HG03571 (cell line): ENCODE measurements around the gene LAMA2.

ENCODE experiments used
- ATAC-seq: cut with Tn5 transposase; IDR thresholded peaks from one replicate; pipeline ENCODE4 v1.9.1; 2021; ENCODE audit not compliant: unreplicated experiment

Gene LAMA2

DNA sequence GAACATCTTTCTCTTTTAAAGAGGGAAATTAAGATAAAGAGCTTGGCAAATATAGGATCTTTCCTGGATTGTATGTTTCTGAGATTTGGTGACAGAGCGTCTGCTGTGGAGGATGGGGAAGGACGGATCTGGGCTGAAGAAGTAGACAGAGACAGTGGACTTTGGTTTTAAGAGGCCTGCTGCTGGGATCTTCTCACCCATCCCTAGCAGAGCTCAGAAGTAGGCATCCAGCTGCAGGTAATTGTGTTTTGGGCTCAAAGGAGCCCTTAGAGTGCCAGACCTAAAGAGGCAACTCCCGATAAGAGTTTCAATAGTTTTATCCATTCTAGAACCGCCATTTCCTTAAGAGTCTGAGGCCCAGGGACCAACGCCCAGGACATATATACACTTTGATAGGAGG, 20.8 kb downstream of the LAMA2 start:
- no peak for ATAC-seq

DNA sequence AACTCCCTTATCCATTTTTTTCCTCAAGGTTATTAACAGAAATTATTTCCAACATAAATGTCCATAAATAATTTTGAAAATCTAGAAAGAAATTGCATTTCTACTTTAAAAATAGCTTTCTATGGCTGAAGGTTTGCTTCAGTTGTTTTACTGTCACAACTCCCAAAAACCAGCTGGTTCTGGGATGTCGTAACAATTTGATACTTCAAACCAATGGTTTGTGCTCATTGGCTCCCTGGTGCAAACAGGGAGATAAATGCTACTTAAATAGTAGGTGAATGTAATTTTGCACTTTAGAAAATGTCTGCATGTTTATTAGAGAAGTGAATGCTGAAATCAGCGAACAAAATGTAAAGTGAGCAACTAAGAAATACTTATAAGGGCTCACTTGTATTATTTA, 31.1 kb downstream of the LAMA2 start:
- no peak for ATAC-seq

DNA sequence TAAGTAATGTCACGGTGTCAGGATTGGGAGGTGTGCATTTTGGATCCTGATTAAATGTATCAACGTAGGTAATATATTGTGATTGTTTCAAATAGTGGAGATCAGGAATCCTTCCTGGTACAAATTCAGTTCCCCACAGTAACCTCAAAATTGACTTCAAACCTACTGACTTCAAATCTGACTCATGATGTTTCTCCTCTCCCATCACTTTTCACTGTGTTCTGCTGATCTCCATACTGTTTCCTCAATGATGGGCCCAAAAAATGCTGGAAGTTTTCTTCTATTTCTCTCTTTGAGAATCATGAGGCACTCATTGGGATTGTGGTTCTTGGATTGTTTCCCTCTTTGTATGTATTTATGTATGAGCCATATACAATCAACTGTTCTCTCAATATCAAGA, 35.9 kb downstream of the LAMA2 start:
- ATAC-seq, result no peak

DNA sequence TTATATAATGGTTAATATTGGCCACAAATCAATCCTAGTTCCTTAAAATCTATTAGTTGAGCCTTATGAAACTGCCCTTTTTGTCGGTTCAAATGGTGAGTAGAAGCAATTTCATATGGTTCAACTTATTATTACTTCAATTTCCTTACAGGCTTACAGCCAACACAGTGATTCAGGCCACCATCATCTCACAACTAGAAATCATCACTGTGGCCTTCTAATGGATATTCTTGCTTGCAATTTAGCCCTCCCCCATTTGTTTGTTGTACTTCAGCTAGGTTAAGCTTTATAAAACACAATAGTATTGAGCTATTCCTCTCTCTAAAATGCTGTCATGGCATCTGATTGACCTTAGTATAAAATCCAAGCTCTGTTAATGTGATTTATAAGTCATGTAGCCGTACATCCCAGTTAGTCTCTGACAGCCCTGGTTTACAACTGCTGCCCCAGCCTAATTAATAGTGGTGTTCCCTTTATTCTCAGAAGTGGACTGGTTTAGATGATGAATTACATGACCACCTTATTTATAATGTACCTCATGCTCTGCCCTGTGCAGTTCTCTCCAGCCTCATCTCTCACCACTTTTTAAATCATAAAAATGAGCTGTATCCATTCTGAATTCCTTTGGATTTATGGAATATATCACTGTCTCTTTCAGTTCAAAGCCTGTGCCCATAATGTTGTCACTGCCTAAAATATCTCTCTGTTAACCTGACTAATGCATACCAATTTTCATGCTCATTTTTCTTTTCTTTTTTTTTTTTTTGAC, 36.7 kb downstream of the LAMA2 start:
- no peak for ATAC-seq

DNA sequence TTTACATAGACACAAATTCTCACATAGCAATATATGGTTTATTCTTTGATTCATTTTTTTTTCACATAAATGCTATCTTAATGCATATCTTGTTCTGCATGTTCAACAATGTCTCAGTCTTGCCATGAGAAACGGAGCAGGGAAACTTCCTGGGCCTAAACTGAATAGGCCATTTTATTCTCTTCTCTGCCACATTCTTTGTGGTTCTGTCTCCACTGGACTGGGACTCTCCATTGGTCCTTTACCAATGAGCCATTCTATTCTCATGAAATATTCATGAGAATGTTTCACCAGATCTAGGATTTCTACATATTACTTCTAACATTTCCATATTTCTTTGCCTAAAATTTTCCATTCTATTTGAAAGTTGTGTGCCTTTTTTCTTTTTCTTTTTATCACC, 42.8 kb downstream of the LAMA2 start:
- ATAC-seq, result no peak

DNA sequence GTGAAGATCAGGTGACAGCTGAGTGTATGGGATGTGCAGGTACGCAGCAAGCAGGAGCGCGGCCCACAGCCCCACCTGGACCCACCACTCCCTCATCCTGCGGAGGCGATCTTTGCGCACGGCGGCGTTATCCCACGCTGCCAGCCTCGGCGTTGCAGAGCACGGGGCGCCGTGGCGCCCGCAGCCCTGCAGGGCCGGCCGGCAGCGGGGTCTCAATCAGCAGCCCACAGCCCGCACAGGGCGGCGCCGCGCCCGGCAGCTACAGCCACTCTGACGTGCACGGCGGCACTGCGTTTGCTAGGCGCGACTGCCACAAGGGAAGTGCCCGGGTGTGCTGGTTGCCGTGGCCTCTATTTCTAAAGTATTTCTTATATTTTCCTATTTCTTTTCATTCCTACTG, 46.9 kb downstream of the LAMA2 start:
- no peak for ATAC-seq

DNA sequence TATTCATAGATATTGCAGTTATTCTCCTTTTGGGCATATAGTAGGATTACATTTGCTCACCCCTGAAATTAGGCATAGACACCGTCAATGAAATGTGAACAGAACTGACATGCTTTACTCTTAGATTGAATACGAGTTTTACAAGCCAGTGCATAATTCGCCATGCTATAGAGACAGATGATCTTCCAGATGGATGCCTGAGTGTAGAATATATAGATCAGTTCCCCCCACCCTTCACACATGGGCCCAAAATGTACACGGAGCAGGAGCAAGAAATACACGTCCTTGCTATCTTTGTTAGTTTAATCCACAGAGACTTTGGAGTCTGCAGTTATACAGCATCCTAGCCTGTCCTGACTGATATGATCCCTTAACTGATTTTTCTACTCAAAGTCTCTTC, 47.4 kb downstream of the LAMA2 start:
- no peak for ATAC-seq

DNA sequence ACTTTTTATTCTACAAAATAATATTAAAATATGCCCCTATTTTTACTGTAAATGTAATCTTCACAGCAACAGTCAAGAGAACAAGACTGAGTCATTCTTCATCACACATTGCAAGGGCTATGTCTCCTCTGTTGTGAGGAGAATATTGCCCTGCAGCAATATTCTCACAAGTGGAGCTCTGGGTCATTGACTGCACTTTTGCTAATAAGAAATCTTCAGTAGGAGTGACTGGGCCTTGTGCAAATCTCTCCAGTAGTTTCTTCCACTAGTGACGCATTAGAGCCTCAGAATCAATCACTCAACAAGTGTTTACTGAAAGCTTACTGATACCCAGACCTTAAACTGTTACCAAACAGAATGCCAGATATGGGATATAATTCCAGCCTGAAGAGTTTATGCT, 49.1 kb downstream of the LAMA2 start:
- ATAC-seq, result no peak

DNA sequence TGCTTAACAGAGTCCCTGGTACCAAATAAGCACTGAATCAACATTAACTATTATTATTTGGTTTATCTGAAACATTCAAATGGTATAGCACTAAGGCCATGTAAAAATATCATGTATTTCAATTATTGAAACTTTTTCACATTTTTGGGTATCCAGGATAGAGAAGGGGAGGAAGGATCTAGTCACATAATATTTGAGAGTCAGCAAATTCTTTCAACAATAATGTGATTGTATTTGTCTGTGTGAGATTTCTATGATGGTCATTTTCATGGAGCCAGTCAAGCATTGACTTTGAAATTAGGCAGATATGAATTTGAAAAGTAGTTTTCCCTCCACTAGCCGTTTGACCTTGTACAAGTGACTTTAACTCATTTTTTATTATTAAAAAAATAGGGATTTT, 67.9 kb downstream of the LAMA2 start:
- ATAC-seq, result no peak

DNA sequence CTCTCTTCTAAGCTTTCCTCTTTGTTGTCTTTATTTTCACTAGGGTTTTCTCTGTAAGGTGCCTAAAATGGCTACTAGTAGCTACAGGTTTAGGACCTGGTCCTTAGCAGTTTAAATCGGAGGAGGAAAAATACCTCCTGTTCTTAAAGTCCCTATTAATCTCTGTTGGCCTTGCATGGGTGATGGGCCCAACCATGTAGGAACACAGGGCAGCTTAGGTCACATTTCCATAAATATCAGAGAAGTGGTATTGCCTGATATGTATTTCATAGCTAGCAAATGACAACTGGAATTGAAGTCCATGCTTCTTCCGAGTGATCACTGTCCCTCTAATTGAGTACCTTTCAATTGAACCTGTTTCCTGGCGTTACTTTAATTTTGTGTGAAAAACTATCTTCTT, 70.0 kb downstream of the LAMA2 start:
- ATAC-seq, result no peak

DNA sequence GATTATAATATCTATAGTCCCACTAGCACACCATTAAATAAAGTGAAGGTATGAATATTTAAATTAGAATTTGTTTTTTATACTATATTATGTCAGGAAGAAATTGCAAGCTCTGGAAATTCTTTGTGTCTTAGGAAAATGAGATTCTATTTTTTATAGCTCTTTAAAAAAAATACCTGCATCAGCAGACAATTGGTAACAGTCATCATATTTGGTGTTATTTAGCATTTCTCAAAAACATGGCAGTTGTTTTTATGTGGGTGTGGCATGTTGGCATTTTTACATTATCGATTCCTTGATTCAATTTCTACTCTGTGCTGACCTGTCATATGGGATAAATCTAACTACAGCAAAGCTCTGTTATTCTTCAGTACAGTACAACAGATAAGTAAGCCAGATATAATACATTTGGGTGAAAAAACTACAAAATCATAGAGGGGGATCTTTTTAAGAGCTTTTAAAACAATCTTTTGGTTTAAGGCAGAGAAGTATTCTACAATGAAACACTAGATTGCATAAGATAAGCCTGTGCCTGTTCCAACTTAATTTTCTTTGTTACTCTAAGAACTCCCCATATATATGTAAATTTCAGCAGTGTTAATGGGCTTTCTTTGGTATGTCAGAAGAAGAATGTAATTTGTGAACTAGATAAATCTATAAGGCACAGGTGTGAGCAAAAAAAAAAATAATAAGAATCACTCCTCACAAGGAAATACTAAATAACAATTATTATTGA, 71.5 kb downstream of the LAMA2 start:
- ATAC-seq, result no peak

DNA sequence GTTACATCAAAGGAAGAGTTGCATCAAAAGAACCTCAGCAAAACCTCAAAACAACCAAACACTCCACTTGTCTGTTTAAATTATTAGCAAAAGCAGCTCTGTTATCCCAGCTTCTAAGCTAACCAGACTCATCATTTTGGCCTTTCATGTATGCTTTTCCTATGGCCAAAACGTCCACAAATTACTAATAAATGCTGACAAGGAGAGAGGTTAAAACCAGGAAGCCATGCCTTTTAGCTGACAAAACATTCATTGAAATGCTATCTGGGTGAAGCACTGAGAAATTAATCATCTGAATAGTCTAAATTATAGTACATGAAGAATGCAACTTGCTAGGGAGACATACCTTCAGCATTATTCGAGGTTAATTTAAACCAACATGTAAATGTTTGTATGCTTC, 80.6 kb downstream of the LAMA2 start:
- no peak for ATAC-seq

DNA sequence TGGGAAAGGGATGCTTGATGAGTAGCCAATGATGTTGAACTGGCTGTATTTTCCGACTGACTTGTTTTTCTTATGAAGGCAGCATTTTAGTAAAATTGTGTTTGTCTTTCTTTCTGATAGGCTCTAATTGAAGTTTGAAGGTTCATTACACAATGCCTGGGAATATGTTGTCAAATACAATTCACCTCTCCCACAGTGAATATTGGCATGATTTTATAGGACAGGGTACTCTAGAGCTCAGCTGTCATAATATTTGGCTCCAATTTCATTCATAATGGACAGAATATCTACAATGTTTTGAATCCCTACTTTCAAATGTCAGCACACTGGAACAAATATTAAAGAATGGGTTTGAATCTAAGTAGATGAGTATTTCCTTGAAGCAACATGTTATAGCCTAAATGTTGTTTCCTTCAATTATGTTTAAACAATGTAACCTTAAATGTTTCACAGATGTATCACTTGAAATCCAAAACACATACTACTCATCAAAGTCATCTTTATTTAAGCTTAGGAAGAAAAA, 81.4 kb downstream of the LAMA2 start:
- ATAC-seq, result no peak

DNA sequence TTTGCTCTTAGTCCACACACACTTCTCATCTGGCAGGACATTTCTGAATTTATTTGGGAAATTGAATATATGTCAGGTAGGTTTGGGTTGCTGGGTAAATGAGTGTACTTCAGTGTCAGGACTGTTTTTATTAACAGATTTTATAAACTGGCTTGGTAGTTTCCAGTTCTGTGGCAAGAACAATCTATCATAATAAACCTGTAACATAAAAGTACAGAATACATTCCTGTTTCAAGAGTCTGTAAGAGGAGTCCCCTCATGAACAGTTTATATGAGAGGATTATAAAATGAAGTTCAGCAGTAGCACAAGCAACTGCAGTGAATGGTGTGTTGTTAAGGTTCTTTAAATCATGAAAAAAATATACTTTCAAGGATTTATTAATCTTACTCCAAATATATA, 81.8 kb downstream of the LAMA2 start:
- ATAC-seq, result no peak

DNA sequence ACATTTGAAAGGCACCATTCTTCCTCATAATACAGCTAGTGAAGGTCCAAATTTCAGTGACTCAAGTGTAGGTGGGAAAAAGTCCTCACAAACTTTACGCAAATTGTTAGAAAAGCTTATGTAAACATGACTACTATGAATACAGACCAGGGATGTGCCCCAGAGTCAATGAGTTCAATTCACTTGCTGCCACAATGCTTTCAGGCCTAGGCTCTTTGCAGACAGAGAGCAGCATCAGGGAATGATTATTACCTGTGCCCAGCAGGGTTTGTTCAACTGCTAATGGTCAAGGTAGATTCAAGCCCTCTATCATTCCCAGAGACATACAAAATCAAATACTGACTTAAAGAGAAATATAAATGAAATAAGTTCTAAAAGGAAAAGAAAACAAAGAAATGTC, 84.0 kb downstream of the LAMA2 start:
- ATAC-seq, result no peak

DNA sequence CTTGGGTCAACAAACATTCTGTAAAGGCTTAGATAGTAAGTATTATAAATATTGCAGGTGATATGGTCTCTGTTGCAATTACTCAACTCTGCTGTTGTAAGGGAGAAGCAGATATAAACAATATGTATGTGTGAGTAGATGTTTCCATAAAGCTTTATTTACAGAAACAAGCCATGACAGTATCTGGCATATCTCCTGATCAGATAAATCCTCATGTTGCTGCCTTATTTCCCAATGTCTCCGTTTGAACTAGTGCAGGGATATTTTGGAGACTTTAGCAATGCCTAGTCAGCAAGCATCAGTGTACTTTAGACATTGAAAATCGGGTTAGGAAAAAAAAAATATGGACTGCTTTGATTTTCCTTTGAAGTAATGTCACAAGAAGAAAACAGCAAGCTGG, 96.1 kb downstream of the LAMA2 start:
- ATAC-seq, result no peak

DNA sequence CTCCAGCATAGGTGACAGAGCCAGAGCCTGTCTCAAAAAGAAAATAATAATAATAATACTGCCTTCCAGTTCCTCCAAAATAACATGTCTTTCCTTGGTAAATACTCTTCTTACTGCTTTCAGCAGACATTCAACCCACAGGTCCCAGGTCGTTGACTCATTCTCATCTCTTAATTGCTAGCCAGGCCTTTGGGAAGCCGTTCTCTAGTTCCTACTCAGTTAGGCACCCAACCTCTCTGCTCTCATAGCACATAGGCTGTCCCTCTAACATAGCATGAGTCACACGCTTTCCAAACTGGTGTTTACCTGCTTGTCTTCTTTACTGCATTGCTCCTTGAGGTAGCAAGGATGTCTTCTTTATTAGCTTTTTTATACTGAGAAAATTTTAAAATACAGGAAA, 98.8 kb downstream of the LAMA2 start:
- ATAC-seq, result no peak

DNA sequence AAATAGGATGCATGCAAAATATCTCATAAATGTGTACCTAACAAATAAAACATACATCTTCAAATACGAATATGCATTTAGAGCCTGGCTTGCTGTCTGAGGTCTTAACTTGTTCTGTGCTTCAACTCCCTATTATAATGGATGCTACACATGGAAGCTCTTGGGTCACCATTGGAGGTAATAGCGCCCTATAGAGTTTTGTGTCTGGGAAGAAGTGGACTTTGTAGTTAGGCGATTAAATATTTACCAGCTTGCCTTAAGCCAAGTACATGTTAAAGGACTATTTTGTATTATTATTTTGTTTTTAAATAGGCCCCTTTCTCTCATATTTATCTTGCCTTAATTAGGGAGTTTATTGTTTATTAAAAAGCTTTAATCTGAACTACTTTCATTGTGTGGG, 107.4 kb downstream of the LAMA2 start:
- no peak for ATAC-seq

DNA sequence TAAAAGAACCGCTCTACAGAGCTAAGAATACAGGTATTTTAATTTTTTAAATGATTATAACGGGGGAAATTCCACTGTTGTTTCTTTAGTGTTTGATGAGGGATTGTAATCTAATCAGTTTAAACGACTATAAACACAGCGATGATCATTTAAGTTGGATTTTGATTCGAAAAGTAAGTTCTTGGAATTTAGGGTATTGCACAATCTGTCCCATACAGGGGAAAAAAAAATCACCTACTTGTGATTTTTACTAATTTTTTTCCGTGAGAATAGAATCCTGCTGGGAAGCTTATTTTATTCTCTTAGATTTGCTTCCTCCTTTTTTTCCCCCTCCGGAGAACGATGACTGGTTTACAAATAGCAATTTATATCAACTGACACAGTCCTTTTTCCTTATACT, 108.0 kb downstream of the LAMA2 start:
- ATAC-seq, result no peak

DNA sequence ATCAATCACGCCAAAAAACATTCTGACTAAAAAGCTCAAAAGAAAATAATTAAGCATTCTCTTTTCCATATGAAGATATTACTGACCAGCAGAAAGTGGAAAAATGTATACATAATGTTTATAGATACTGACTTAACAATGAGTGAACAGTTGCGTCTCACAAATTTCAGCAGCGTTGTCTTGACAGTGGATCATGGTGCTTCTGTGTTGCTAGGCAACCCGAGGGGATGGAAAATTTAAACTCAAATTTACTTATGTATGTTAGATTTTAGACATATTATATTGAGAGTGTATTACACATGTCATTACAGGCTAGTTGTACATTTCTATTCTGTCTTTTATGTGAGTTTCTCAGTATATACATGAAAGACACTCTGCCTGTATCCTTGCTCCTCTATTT, 110.2 kb downstream of the LAMA2 start:
- no peak for ATAC-seq

DNA sequence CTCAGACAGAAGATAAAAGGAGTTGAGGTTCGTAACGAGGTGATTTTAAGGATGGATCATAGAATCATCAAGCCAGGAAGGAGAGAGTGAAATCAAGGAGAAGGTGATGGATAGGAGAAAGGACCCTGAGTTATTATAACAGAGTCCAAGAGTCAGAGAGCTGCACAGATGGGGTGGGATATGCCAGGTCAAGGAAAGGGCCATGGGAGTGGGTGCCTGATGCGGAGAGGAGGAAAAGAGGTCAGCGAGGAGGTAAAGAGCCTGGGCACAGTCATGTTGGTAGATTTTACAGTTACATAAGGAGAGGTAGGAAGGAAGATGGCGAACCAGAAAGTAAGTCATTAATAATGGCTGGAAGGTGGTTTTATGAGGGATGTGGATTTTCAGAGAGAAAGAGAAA, 114.9 kb downstream of the LAMA2 start:
- ATAC-seq, result no peak

DNA sequence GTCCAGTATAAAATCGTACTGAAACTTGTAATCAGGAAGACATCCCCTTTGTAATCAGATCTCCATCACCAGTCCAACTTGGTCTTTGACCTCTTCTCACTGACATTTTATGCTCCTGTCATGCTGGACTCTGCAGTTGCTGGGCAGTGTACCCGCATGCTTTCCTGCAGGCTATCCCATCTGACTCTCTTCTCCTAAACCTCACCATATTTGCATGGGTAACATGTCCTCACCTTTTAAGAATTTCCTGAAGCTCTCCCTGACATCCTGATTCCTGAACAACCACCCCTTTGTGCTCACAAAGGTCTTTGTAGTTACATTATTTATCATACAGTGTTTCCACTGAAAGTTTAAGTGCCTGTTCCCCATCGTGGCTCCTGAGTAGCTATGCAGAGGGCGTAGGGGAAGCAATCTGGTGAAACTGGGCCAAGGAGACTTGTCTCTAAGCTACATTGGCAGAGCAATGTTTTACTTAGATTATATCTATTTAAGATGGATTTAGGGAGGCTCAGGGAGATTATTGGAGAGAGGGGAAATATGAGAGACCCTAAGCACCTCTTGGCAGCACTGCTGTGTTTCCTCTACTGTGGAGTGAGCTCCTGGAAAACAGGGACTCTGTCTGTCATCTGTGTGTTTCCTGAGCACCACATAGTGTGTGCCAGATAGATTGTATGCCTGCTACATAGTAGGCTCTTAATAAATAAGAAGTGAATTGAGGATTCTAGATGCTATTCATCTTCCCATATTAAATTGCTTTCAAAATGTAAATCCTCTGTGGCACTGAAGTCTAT, 124.0 kb downstream of the LAMA2 start:
- no peak for ATAC-seq
